Keratinocyte (primary cell): Measurements from ENCODE around the gene KLHDC7A. TPM values are rescaled to one million over a fixed set of nuclear protein-coding genes. Genes with fewer than 3 reads are reported as not detected.

ENCODE experiments used
- DNase-seq: peaks from one replicate; pipeline ENCODE4 v3.0.0-alpha.2; 2011; ENCODE audit warnings: low read depth, missing footprints, low spot score
- FAIRE-seq: peaks from 2 replicates; lab custom pipeline; 2011; peaks lifted over from hg19 to GRCh38; lab: Jason Lieb, UNC
- H2AFZ ChIP-seq: 2 replicates; pipeline ENCODE4 v1.6.0; 2012; ENCODE audit warnings: low read length, control low read depth, inconsistent platforms; ENCODE audit not compliant: control insufficient read depth
- H3K27ac ChIP-seq: 2 replicates; pipeline ENCODE4 v1.5.1; 2011; ENCODE audit warnings: low read length; ENCODE audit not compliant: control insufficient read depth, insufficient read depth
- H3K27me3 ChIP-seq: 3 replicates; pipeline ENCODE4 v1.6.0; 2011; ENCODE audit warnings: low read length; ENCODE audit not compliant: control insufficient read depth, insufficient read depth; ENCODE audit errors: extremely low read depth
- H3K36me3 ChIP-seq, 2 experiments: 2 replicates in 1 of 2; 3 replicates in 1 of 2; pipeline ENCODE4 v1.5.1; 2011; ENCODE audit warnings: low read length in 2 of 2, mild to moderate bottlenecking in 1 of 2; ENCODE audit not compliant: control insufficient read depth in 2 of 2, insufficient read depth in 2 of 2; ENCODE audit errors: extremely low read depth in 1 of 2
- H3K4me1 ChIP-seq: 3 replicates; pipeline ENCODE4 v1.5.1; 2011; ENCODE audit warnings: low read length; ENCODE audit not compliant: control insufficient read depth, insufficient read depth; ENCODE audit errors: extremely low read depth
- H3K4me2 ChIP-seq: 3 replicates; pipeline ENCODE4 v1.6.0; 2011; ENCODE audit warnings: low read depth, low read length; ENCODE audit not compliant: control insufficient read depth, insufficient read depth; ENCODE audit errors: extremely low read depth
- H3K4me3 ChIP-seq, 3 experiments: fragments of 200-600 bp in 1 of 3; sonication (generic) in 1 of 3; 2 replicates in 2 of 3; 3 replicates in 1 of 3; pipeline ENCODE4 v1.5.1; 2011 to 2016; ENCODE audit warnings: low read length in 3 of 3, mild to moderate bottlenecking in 3 of 3, control low read depth in 2 of 3, inconsistent platforms in 1 of 3, low read depth in 1 of 3, mixed read lengths in 1 of 3, mixed run types in 1 of 3, moderate library complexity in 1 of 3; ENCODE audit not compliant: control insufficient read depth in 2 of 3, insufficient read depth in 2 of 3; ENCODE audit errors: extremely low read depth in 1 of 3
- H3K79me2 ChIP-seq: 2 replicates; pipeline ENCODE4 v1.6.0; 2012; ENCODE audit warnings: low read length; ENCODE audit not compliant: control insufficient read depth, insufficient read depth
- H3K9ac ChIP-seq: 3 replicates; pipeline ENCODE4 v1.6.0; 2011; ENCODE audit warnings: low read length; ENCODE audit not compliant: control insufficient read depth, insufficient read depth; ENCODE audit errors: extremely low read depth
- H3K9me1 ChIP-seq: 3 replicates; pipeline ENCODE4 v1.6.0; 2011; ENCODE audit warnings: low read length; ENCODE audit not compliant: control insufficient read depth, insufficient read depth; ENCODE audit errors: extremely low read depth
- H3K9me3 ChIP-seq: 2 replicates; pipeline ENCODE4 v1.5.1; 2012; ENCODE audit warnings: low read depth, low read length; ENCODE audit not compliant: control insufficient read depth
- H4K20me1 ChIP-seq: 3 replicates; pipeline ENCODE4 v1.6.0; 2011; ENCODE audit warnings: low read length; ENCODE audit not compliant: control insufficient read depth, insufficient read depth; ENCODE audit errors: extremely low read depth
- EZH2 ChIP-seq: IDR thresholded peaks from one replicate; pipeline ENCODE4 v1.6.1; 2012; ENCODE audit warnings: inconsistent platforms, mild to moderate bottlenecking, low read length, moderate library complexity
- dilution Hi-C: fragments of 300-500 bp; cut with MboI; formaldehyde crosslinking; loops from one replicate; pipeline ENCODE4 v1.7.0; 2020; ENCODE audit warnings: low sequenced_read_pairs; ENCODE audit not compliant: extremely low pct_ligation_motif_present
- polyA plus RNA-seq, 5 experiments: library from polyadenylated mRNA; depleted of rRNA in 3 of 5; stranded (reverse) in 3 of 5; stranded (forward) in 1 of 5; unstranded in 1 of 5; fragments of >200 nt; gene quantifications; 1 replicate in 1 of 5; 2 replicates in 3 of 5; 3 replicates in 1 of 5; pipeline versions ENCODE4 v1.2.1 to v1.2.3, GENCODE V29; 2011 to 2012; ENCODE audit warnings: missing spikeins in 2 of 5, low read depth in 1 of 5, low replicate concordance in 1 of 5
- TF ChIP-seq, protein P1 (sequence below), 3 experiments: IDR thresholded peaks in 1 of 3; conservative IDR thresholded peaks in 1 of 3; optimal IDR thresholded peaks in 1 of 3; 2 replicates in 2 of 3; 3 replicates in 1 of 3; pipeline versions ENCODE3 to v1.5.1; 2011; ENCODE audit warnings: low read length in 3 of 3, mild to moderate bottlenecking in 3 of 3, moderate library complexity in 2 of 3, control low read depth in 1 of 3, inconsistent platforms in 1 of 3; ENCODE audit not compliant: insufficient read depth in 2 of 3; ENCODE audit errors: extremely low read depth in 1 of 3

KLHDC7A gene
- polyA plus RNA-seq, 1 donor (not counting 4 experiments of a cell fraction or from before 2014, with no cell fraction given): not detected

DNA sequence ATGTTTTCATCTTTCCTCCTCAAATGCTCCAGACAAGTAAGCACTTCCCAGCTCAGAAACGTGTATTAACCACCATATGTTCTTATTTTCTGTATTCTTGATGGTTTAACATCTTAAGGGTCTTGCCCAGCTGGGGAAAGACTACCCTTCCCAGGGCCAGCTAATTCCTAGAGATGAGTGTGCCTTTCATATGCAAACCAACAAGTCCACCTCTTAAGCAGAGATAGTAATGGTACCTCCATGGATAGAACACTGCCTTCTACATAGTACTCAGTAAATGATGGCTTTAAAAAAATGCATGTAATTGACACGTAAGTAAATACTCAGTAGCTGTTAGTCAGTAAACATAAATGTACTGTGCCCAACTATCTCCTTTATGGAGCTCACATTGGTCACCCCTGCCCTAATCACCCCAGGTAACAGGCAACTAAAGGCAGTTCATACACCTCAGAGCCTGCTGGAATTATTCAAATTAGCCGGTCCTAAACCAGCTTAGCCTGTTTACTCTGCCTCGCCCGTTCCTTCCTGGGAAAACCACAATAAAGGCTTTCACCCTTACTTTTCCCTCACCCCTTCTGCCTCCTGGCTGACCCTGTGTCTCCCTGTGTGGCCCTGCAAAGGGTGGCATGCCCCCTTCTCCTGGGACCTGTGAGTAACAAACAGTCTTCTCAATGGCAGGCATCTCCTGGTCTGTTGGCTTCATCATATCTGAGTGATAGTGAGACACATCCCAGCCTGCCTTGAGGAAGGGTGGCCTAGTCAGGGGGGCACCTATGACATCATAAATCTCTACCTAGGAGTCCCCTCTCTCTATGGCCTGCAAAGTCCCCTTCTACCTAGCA, 40.1 kb upstream of the KLHDC7A start:
- H3K4me2 ChIP-seq: no peak overlapping the region
- no peaks in the 10 kb centered on the region for H3K9me1 ChIP-seq
- H3K79me2 ChIP-seq: no peaks in the 10 kb centered on the region
- FAIRE-seq: no peak
- no peak overlapping the region for H2AFZ ChIP-seq
- H3K9ac ChIP-seq: no peak overlapping the region
- H3K4me3 ChIP-seq: no peak overlapping the region
- dilution Hi-C loops: no loop called here
- no peaks in the 10 kb centered on the region for H3K27me3 ChIP-seq
- H3K4me1 ChIP-seq: no peaks in the 10 kb centered on the region
- H3K9me3 ChIP-seq: peaks cover 2% of the 10 kb centered on the region
- H3K36me3 ChIP-seq: no peaks in the 10 kb centered on the region
- TF ChIP-seq, protein P1, sequence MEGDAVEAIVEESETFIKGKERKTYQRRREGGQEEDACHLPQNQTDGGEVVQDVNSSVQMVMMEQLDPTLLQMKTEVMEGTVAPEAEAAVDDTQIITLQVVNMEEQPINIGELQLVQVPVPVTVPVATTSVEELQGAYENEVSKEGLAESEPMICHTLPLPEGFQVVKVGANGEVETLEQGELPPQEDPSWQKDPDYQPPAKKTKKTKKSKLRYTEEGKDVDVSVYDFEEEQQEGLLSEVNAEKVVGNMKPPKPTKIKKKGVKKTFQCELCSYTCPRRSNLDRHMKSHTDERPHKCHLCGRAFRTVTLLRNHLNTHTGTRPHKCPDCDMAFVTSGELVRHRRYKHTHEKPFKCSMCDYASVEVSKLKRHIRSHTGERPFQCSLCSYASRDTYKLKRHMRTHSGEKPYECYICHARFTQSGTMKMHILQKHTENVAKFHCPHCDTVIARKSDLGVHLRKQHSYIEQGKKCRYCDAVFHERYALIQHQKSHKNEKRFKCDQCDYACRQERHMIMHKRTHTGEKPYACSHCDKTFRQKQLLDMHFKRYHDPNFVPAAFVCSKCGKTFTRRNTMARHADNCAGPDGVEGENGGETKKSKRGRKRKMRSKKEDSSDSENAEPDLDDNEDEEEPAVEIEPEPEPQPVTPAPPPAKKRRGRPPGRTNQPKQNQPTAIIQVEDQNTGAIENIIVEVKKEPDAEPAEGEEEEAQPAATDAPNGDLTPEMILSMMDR (optimal IDR thresholded peaks at IDR 0.05 in 1 of 3, IDR thresholded peaks at IDR 0.05 in 1 of 3, conservative IDR thresholded peaks at IDR 0.05 in 1 of 3; ENCODE audit: extremely low read depth in 1 of 3, insufficient read depth in 2 of 3, low read length in 3 of 3): no peak
- no peak for TF ChIP-seq EZH2
- no peaks in the 10 kb centered on the region for H4K20me1 ChIP-seq
- H3K27ac ChIP-seq: no peak overlapping the region
- DNase-seq: no peak

DNA sequence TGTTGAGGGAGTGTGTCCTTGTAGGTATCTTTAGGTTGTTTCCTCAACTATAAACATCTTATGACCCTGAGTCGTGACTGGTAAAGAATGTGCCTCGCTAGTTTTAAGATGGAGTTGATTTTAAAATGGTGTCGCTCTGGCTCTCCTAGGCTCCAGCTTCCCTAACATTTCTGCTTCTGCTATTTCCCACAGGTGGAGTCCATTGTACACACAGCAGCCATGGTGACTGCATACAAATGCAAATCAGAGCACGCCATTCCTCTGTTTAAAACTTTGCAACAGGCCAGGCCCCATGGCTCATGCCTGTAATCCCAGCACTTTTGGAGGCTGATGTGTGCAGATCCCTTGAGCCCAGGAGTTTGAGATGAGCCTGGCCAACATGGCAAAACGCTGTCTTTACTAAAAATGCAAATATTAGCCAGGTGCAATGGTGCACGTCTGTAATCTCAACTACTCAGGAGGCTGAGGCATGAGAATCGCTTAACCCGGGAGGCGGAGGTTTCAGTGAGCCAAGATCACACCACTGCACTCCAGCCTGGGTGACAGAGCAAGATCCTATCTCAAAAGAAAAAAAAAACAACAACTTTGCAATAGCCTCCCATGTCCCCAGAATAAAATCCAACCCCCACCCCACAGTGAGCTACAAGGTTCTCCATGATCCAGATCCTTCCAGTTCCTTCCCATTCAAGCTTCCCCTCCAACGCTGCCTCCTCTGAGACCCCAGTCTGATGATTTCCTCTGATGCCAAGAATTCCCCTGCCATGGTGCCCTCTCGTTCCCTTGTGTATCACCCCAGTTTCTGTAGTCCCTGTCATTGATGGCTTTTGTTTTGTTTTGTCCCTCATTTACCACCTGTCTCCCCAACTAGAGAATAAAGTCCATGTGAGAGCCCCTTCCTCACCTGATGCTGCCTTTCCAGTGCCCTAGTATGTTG, 36.9 kb upstream of the KLHDC7A start:
- no peak overlapping the region for H3K4me2 ChIP-seq

More for the DNA sequence above, 36.9 kb upstream of the KLHDC7A start:
- no peak overlapping the region for H2AFZ ChIP-seq
- H3K4me1 ChIP-seq: no peaks in the 10 kb centered on the region
- H3K36me3 ChIP-seq: no peaks in the 10 kb centered on the region
- no peaks in the 10 kb centered on the region for H3K27me3 ChIP-seq
- no peaks in the 10 kb centered on the region for H4K20me1 ChIP-seq
- H3K79me2 ChIP-seq: no peaks in the 10 kb centered on the region
- no peak for DNase-seq
- no peaks in the 10 kb centered on the region for H3K9me3 ChIP-seq
- no peaks in the 10 kb centered on the region for H3K9me1 ChIP-seq
- H3K27ac ChIP-seq: no peak overlapping the region
- no peak overlapping the region for H3K4me3 ChIP-seq
- TF ChIP-seq EZH2: no peak
- TF ChIP-seq, protein P1 (optimal IDR thresholded peaks at IDR 0.05 in 1 of 3, IDR thresholded peaks at IDR 0.05 in 1 of 3, conservative IDR thresholded peaks at IDR 0.05 in 1 of 3; ENCODE audit: extremely low read depth in 1 of 3, insufficient read depth in 2 of 3, low read length in 3 of 3): no peak
- FAIRE-seq: no peak
- dilution Hi-C loops: no loop called here
- H3K9ac ChIP-seq: no peak overlapping the region
